Transverse colon (tissue), 3 donors: ENCODE measurements around the gene LIN37.

Experiments used
- EP300 ChIP-seq: sonication (generic); formaldehyde crosslinking; IDR thresholded peaks from one replicate; pipeline ENCODE4 v1.6.1; 2017; ENCODE audit warnings: antibody characterized with exemption, low read depth
- TF ChIP-seq, protein P1 (sequence below), 5 experiments: fragments of 200-600 bp in 3 of 5; fragments of 450-650 bp in 2 of 5; sonication (generic) in 3 of 5; IDR thresholded peaks; 1 replicate in 2 of 5; 2 replicates in 3 of 5; pipeline ENCODE4 v1.5.1; 2016 to 2017; ENCODE audit warnings: antibody characterized with exemption in 5 of 5, inconsistent platforms in 3 of 5, mild to moderate bottlenecking in 2 of 5, moderate library complexity in 1 of 5

DNA sequence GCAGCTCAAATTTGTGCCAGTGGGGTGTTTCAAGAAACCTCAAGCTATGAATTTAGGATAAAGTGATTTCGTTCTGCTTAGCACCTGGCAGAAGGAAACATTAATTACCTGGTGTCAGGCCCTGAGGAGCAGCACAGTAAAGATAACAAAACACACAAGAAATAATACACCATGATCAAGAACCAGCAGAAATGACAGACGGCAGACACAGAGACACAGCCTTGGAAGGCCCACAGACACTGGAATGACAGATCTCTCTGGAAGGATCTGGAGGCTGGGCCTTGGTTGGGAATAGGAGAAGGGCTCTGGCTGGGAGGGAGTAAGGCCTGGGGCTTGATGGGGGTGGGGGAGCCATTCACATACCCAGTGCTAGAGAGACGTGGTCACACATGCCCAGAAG, 53.5 kb downstream of the LIN37 start:
- TF ChIP-seq EP300: no peak
- TF ChIP-seq, protein P1, sequence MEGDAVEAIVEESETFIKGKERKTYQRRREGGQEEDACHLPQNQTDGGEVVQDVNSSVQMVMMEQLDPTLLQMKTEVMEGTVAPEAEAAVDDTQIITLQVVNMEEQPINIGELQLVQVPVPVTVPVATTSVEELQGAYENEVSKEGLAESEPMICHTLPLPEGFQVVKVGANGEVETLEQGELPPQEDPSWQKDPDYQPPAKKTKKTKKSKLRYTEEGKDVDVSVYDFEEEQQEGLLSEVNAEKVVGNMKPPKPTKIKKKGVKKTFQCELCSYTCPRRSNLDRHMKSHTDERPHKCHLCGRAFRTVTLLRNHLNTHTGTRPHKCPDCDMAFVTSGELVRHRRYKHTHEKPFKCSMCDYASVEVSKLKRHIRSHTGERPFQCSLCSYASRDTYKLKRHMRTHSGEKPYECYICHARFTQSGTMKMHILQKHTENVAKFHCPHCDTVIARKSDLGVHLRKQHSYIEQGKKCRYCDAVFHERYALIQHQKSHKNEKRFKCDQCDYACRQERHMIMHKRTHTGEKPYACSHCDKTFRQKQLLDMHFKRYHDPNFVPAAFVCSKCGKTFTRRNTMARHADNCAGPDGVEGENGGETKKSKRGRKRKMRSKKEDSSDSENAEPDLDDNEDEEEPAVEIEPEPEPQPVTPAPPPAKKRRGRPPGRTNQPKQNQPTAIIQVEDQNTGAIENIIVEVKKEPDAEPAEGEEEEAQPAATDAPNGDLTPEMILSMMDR (IDR thresholded peaks at IDR 0.05): no peak
